GM21447 (cell line): ENCODE results near the gene PCLAF.
"Not testable (repeated sequence)": the region's sequence is repeated elsewhere in the genome, so short reads cannot be mapped to it uniquely, and the experiment has no call there.

Experiments used
- ATAC-seq: cut with Tn5 transposase; IDR thresholded peaks from one replicate; pipeline ENCODE4 v1.9.1; 2021; ENCODE audit not compliant: unreplicated experiment

PCLAF gene

DNA sequence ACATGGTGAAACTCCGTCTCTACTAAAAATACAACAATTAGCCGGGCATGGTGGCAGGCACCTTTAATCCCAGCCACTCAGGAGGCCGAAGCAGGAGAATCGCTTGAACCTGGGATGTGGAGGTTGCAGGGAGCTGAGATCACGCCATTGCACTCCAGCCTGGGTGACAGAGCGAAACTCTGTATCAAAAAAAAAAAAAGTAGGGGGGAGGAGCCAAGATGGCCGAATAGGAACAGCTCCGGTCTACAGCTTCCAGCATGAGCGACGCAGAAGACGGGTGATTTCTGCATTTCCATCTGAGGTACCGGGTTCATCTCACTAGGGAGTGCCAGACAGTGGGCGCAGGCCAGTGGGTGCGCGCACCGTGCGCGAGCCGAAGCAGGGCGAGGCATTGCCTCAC, 54.8 kb downstream of the PCLAF start:
- ATAC-seq, result not testable (repeated sequence)

DNA sequence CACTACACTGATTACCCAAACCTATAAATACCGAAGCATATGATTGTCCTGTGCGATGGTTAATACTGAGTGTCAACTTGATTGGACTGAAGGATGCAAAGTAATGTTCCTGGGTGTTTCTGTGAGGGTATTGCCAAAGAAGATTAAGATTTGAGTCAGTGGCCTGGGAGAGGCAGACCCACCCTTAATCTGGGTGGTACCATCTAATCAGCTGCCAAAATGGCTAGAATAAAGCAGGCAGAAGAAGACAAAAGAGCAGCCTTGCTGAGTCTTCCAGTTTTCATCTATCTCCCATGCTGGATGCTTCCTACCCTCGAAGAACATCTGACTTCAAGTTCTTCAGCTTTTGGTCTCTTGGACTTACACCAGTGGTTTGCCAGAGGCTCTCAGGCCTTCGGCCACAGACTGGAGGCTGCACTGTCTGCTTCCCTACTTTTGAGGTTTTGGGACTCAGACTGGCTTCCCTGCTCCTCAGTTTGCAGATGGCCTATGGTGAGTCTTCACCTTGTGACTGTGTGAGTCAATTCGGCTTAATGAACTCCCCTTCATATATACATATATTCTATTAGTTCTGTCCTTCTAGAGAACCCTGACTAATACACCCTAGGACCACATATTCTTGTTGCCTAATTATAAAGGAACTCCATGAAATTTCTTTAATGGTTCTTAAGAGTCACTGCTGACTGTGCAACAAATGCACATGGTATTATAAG, 56.9 kb downstream of the PCLAF start:
- no peak for ATAC-seq

DNA sequence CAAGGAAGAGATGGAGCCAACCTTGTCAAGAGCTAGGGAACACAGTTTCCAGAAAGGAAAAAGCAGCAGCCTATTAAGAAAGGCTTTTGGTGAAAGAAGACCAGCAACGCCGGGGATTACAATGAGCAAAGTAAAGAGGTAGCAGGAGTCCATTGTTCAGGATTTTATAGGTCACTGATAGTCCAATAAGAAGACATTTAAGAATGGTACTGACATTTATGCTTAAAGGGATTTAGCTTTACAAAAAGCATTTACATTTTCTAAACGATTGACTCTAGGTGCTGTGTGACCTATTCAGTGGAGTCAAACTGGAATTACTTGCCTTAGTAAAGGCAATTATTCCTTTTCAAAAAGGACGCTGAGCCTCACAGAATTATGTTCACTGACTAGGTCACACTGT, 66.0 kb downstream of the PCLAF start:
- no peak for ATAC-seq

DNA sequence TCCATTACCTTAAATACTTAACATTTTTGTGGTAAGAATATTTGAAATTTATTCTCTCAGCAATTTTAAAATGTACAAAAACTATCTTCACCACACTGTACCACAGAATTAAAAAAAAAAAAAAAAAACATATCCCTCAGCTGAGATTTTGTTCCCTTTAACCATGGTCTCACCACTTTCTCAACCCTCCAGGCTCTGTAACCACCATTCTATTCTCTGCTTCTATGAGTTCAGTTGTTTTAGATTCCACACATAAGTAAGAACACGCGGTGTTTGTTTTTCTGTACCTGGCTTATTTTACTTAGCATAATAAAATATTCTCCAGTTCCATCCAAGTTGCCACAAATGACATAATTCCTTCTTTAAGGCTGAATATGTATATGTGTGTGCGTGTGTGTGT, 66.8 kb downstream of the PCLAF start:
- ATAC-seq, result no peak
